Motor neuron (in vitro differentiated cells): ENCODE data around the gene SH3D19. TPM values are rescaled to one million over a fixed set of nuclear protein-coding genes. Genes with fewer than 3 reads are reported as not detected.
"Not testable (repeated sequence)": the region's sequence is repeated elsewhere in the genome, so short reads cannot be mapped to it uniquely, and the experiment has no call there.

Source experiments
- ATAC-seq, 8 experiments: fragments of 200-7000 bp; cut with Tn5 transposase; replicated peaks in 6 of 8; 2 replicates each; pipeline ENCODE4 v1.8.0; 2021; ENCODE audit warnings: mild to moderate bottlenecking in 8 of 8, moderate library complexity in 8 of 8
- H3K27ac ChIP-seq, 2 donors: fragments of 250-450 bp; sonication (Bioruptor Pico); 2 replicates each; pipeline ENCODE4 v1.9.0; 2021; ENCODE audit warnings: antibody characterized with exemption in 2 of 2, mild to moderate bottlenecking in 2 of 2, moderate library complexity in 1 of 2
- H3K4me1 ChIP-seq, 2 donors: fragments of 250-450 bp; sonication (Bioruptor Pico); replicated peaks in 1 of 2; 2 replicates each; pipeline ENCODE4 v1.6.1; 2021; ENCODE audit warnings: antibody characterized with exemption in 2 of 2, mild to moderate bottlenecking in 2 of 2, moderate library complexity in 1 of 2
- H3K4me3 ChIP-seq, 5 donors: fragments of 250-450 bp; sonication (Bioruptor Pico); 2 replicates each; pipeline ENCODE4 v1.9.0; 2021; ENCODE audit warnings: antibody characterized with exemption in 5 of 5, mild to moderate bottlenecking in 5 of 5, moderate library complexity in 4 of 5
- WGBS, 10 experiments: fragments of 450-650 bp; shearing (Covaris generic); methylation state at CpG; one replicate each; pipeline ENCODE4 v1.0.0; 2022; 5-methylcytosine and 5-hydroxymethylcytosine counted together
- in situ Hi-C, 9 experiments: fragments of 400-800 bp; cut with MboI; loops; one replicate each; pipeline ENCODE4 v1.15.0; 2021; ENCODE audit warnings: low sequenced_read_pairs in 9 of 9, low pct_unique_long_range_greater_than_20kb in 2 of 9; ENCODE audit not compliant: unreplicated experiment in 9 of 9
- total RNA-seq, 8 experiments: library from RNA; unstranded; fragments of 300-600 nt; gene quantifications; 2 replicates each; pipeline versions ENCODE4 v1.2.3 to v1.2.4, GENCODE V29; 2022

The SH3D19 gene
- total RNA-seq, 8 experiments from 2014 or later: 3.4 to 28.9 (median 6.8) TPM

GRCh38 chr4:151255226-151255625 is 70.2 kb downstream of the SH3D19 start:
- H3K4me3 ChIP-seq, in situ Hi-C loops, H3K27ac ChIP-seq, ATAC-seq, H3K4me1 ChIP-seq: not testable (repeated sequence)
- WGBS, 10 experiments: no CpG with 5 or more reads among the region's 28 CpGs

DNA sequence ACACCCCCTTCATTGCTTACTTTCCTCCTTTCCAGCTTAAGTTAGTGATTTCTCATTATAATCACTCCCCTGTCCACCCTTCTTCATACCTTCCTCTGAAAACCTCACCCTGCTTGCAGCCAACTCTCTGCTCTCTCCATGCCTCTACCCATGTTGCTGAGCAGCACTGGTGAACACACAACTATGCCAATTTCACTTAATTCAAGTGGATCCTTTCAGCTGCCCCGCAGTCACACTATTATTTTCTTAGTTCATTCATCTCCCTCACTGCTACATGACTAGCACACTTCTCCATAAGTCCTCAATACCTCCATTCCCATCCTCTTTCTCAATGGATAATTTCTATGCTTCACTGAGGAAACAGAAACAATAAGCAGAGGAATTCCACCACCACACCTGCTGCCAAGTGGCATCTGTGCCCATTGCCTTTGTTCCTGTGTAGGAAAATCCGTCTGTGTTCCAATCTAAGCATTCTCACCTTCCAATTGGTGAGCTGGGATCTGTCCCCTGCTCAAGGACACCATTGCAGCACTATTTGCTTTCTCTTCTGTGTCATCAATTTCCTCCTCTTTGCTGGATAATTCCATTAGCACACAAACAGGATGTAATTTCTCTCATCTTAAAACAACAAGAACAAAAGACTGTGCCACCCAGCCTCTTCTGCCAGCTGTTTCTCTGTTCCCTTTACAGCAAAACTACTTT is 73.7 kb downstream of the SH3D19 start:
- H3K27ac ChIP-seq: no peak overlapping the region
- in situ Hi-C loops: no loop called here
- WGBS, 10 experiments: 0 to 100% (median 25%) methylated on average over 1 to 2 of the region's 2 CpGs; no CpG with 5 or more reads in 3 of the 10 experiments

DNA sequence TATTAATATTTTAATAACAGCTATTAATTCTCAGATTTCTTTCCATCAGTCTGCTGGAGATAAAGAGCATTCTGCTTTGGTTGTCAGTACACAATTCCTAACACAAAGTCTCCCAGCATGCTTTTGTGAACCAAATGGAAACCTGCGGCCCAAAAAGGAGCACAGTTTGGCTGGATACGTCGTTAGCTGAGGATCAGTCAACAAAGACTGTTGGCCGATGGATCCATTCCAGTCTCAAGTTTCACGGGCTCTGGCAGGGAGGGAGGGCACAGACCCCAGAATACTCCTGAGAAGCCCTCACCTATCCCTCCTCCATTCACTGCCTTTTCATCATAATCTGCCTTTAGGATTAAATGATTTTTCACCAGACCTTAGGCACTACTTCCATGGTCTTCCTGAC is 74.7 kb downstream of the SH3D19 start:
- no peak for ATAC-seq
- peaks cover 0 to 3% of the 10 kb centered on the region in 2 donors for H3K4me1 ChIP-seq
- WGBS, 10 experiments: 39 to 75% (median 44%) methylated on average over 1 to 5 of the region's 5 CpGs; no CpG with 5 or more reads in 4 of the 10 experiments
- no peak overlapping the region for H3K27ac ChIP-seq
- H3K4me3 ChIP-seq: no peak overlapping the region
- in situ Hi-C loops: no loop called here

More for the DNA sequence above, 73.7 kb downstream of the SH3D19 start:
- Histone ChIP-seq H3K4me3 (no peak overlapping the region), H3K4me1 (peaks cover 0 to 3% of the 10 kb centered on the region in 2 donors)
- peak in 2 of 8 experiments; percentile 16 to 97 for ATAC-seq

- ATAC-seq: no peak
- H3K4me1 ChIP-seq: peaks cover 0 to 3% of the 10 kb centered on the region in 2 donors
- 88 to 100% (median 100%) methylated on average over 1 to 2 of the region's 2 CpGs for WGBS, 10 experiments
- in situ Hi-C loops: no loop called here
- H3K4me3 ChIP-seq: no peak overlapping the region
- no peak overlapping the region for H3K27ac ChIP-seq
Measured at GRCh38 chr4:151248519-151248918, 76.9 kb downstream of the SH3D19 start.

- in situ Hi-C loops: no loop called here
- WGBS, 10 experiments: 93 to 100% (median 100%) methylated on average over 1 to 2 of the region's 2 CpGs; no CpG with 5 or more reads in 2 of the 10 experiments
- ATAC-seq: no peak
- Histone ChIP-seq H3K4me3 (no peak overlapping the region), H3K27ac (no peak overlapping the region), H3K4me1 (peaks cover 0 to 3% of the 10 kb centered on the region in 2 donors)
Measured at GRCh38 chr4:151247395-151247794, 78.0 kb downstream of the SH3D19 start.

- Histone ChIP-seq H3K4me3 (no peak overlapping the region), H3K27ac (no peak overlapping the region), H3K4me1 (peaks cover 0 to under 1% of the 10 kb centered on the region in 2 donors)
- WGBS, 10 experiments: 92 to 100% (median 100%) methylated on average over 1 to 2 of the region's 2 CpGs
- in situ Hi-C loops: no loop called here
- ATAC-seq: no peak
Measured at GRCh38 chr4:151246742-151247141, 78.7 kb downstream of the SH3D19 start.

DNA sequence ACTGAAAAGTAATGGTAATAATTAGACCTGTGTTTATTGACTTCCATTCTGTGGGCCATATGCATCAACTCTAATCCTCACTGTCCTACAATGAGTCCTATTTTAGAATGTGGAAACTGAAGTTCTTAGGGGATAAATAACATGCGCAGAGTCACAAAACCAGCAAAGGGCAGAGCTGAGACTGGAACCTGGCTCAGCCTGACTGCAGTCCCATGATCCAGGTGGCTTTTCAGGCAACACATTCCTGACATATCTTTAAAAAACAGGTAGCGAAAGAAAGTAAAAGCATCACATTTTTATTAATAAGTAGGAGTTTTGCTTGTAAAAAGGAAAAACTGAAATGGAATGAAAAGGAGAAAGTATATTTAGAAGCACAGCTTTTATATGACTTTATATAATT is 83.1 kb downstream of the SH3D19 start:
- H3K27ac ChIP-seq: no peak overlapping the region
- H3K4me3 ChIP-seq: no peak overlapping the region
- 92 to 100% (median 100%) methylated on average over 1 to 2 of the region's 2 CpGs; no CpG with 5 or more reads in 1 of the 10 experiments for WGBS, 10 experiments
- no peaks in the 10 kb centered on the region for H3K4me1 ChIP-seq
- ATAC-seq: no peak
- in situ Hi-C loops: no loop called here

DNA sequence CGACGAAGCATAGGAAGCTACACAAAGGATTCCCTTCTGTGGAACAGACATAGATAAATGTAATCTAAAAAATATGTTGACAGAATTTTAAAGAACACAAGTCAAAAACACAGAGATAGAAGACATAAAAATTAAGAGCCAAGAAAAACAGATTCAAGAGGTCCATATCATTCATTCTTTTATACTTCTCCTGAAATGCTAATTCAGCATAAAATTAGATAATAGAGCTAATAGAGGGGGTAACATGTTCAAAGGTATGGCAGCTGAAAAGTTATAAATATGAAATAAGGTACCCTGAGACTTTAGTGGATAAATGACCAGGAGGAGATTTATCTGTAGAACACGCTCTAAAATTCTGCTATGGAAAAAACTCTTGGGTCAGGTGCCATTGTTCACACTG is 85.8 kb downstream of the SH3D19 start:
- no peak overlapping the region for H3K27ac ChIP-seq
- H3K4me1 ChIP-seq: no peaks in the 10 kb centered on the region
- in situ Hi-C loops: no loop called here
- H3K4me3 ChIP-seq: no peak overlapping the region
- ATAC-seq: no peak
- WGBS, 10 experiments: 10 to 100% (median 89%) methylated on average over 2 to 3 of the region's 3 CpGs

GRCh38 chr4:151238477-151238876 is 86.9 kb downstream of the SH3D19 start:
- peak in 5 of 8 experiments; percentile 48 to 80 (median 62) for ATAC-seq
- 10 to 92% (median 66%) methylated on average over 1 to 3 of the region's 3 CpGs; no CpG with 5 or more reads in 2 of the 10 experiments for WGBS, 10 experiments
- Histone ChIP-seq H3K4me1 (no peaks in the 10 kb centered on the region), H3K27ac (no peak overlapping the region), H3K4me3 (no peak overlapping the region)
- in situ Hi-C loops: no loop called here

- Histone ChIP-seq H3K4me1 (no peaks in the 10 kb centered on the region), H3K4me3 (no peak overlapping the region), H3K27ac (no peak overlapping the region)
- in situ Hi-C loops: no loop called here
- WGBS, 10 experiments: 80 to 100% (median 90%) methylated on average over 1 to 6 of the region's 27 CpGs; no CpG with 5 or more reads in 6 of the 10 experiments
- no peak for ATAC-seq
Measured at GRCh38 chr4:151236036-151236435, 89.4 kb downstream of the SH3D19 start.

- H3K27ac ChIP-seq, H3K4me3 ChIP-seq, ATAC-seq, H3K4me1 ChIP-seq, in situ Hi-C loops: not testable (repeated sequence)
- WGBS, 10 experiments: 100% methylated on average over 1 of the region's 1 CpG; no CpG with 5 or more reads in 6 of the 10 experiments
Measured at GRCh38 chr4:151235373-151235772, 90.0 kb downstream of the SH3D19 start.

- in situ Hi-C loops: no loop called here
- no peak for ATAC-seq
Measured at GRCh38 chr4:151233600-151233999, 91.8 kb downstream of the SH3D19 start.

GRCh38 chr4:151231915-151232595 is 93.3 kb downstream of the SH3D19 start:
- 85 to 100% (median 98%) methylated on average over 1 to 6 of the region's 7 CpGs; no CpG with 5 or more reads in 3 of the 10 experiments for WGBS, 10 experiments
- no peak for ATAC-seq
- Histone ChIP-seq H3K27ac (no peak overlapping the region), H3K4me3 (no peak overlapping the region), H3K4me1 (no peaks in the 10 kb centered on the region)
- in situ Hi-C loops: no loop called here

More at GRCh38 chr4:151233600-151233999, 91.8 kb downstream of the SH3D19 start:
- WGBS, 10 experiments: 25 to 100% (median 94%) methylated on average over 1 to 5 of the region's 5 CpGs; no CpG with 5 or more reads in 3 of the 10 experiments
- Histone ChIP-seq H3K27ac (no peak overlapping the region), H3K4me1 (no peaks in the 10 kb centered on the region), H3K4me3 (no peak overlapping the region)
